Superior temporal gyrus (tissue), 1 donor: Measurements from ENCODE around the gene HOXC10.

Experiments
- DNase-seq: peaks from one replicate; pipeline ENCODE4 v3.0.0-alpha.2; 2016; ENCODE audit errors: extremely low spot score

Gene HOXC10

DNA sequence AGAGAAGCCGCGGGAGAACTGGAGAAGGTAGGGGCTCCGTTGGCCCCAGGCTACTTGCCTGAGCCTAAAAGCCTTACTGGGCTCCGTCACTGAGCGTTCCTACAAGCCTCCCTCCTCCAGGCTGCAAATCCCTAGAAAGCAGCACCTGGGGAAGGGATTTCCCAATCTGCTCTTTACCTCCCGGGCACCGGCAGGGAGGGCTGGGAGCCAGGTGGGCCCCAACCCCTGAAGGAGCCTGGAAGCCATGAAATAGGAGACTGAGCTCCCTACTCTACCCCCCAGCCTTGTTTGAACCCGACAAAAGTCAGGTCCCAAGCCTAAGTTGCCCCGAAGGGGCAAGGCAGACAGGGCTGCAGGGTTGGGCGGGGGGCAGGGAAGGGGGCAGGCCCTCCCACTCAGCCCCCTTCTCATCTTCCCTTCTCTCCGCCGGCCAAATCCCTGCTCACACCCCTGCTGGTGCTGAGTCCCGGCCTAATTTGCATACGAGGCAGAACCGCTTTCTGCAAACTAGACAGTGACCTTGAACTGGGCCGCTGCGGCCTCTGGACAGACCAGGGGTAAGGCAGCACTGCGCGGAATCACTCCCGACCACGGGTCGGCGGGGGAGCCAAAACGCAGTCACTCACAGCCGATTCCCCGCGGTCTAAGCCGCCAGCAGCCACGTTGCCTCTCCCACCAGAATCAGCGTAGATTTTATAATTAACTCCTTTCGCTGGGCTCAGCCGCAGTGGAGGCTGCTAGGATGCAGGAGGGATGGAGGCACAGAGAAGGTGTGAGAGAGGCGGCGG, 34.0 kb upstream of the HOXC10 start:
- DNase-seq: no peak

DNA sequence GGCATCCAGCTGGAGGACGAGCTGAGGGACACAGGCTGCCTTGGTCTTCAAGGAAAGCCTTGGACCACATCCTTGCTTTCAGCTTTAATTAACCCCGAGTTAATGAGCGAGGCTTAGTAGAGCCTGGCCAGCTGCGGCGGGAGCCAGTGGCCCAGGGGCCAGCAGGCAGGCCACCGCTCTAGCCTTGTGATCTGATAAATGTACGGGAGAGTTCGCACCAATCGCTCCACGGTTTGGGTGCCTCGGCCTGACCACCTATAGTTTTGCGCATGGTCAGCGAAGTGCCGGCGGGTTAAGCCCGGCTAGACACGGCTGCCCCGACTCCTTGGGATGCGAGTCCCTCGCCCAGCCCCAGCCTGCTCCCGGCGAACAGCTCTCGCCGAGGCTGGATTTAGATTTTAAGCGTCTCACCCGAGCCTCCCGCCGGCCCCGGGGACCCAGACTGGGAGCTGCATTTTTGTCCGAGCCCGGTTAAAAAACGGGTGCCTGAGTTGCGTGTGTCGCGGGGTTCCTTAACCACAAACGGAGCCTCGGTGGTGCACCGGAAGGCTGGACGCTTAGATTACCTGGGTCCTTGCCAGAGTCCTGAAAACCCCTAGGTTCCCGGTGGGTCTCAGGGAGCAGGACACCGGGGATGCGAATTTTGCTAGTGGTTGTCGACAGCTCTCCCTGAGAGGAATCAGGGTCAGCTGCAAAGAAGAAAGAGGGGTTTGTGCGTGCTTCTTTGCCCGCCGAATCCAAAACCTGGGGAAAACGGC, 33.2 kb upstream of the HOXC10 start:
- no peak for DNase-seq

DNA sequence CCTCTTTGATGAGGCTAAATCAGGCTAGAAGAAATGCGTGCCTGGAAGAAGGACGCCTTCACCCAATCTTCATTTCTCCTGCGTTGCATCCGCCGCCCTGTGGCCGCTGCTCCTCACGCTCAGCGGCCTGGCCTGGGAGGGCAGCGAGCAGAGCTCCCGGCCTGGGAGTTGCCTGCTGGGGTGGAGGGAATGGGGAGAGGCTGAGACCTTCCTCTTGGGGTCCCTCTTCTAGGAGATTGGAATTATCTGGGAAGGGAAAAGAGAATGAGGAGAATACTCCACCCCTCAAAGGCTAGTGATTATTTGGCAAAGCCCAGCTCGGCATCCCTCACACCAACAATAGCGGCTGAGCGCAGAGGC, 32.6 kb upstream of the HOXC10 start:
- no peak for DNase-seq

DNA sequence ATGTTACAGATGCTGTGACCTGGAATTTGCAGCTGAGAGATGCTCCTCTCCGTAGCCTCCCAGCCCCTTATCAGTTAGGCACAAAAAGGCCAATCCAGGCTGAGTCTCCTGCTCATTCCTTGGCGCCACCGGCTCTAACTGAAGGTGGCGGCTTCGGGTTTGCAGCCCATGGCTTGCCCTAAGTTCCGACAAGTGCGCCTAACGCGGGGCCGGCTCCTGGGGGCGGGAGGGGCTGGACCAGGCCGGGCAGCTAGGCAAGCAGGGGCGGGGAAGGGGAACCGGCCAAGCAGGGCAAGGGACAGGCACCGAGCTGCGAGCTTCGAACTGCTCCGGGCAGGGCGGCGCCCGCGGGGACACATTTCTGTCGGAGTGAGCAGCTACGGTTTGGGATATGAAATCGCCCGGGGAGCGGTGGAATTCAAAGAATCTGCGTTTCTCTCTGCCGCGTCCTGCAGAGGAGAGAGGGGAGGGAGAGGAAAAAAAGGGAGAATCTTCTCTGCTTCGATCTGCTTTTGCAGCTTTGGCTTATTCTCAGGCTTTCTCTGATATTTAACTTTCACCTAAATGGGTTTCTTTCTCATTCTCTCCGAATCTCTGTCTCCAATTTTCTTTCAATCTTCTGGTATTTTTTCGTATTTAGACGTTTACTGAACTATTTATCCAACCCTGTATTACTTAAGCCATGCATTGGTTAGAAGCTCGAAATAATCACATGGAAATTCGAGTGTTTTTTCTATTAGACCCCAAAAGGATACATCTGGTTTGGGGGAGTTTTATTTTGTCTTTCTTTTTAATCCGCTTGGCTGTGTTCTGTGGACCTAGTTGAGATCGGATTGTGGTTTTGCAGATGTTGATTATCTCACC, 31.8 kb upstream of the HOXC10 start:
- DNase-seq: no peak

DNA sequence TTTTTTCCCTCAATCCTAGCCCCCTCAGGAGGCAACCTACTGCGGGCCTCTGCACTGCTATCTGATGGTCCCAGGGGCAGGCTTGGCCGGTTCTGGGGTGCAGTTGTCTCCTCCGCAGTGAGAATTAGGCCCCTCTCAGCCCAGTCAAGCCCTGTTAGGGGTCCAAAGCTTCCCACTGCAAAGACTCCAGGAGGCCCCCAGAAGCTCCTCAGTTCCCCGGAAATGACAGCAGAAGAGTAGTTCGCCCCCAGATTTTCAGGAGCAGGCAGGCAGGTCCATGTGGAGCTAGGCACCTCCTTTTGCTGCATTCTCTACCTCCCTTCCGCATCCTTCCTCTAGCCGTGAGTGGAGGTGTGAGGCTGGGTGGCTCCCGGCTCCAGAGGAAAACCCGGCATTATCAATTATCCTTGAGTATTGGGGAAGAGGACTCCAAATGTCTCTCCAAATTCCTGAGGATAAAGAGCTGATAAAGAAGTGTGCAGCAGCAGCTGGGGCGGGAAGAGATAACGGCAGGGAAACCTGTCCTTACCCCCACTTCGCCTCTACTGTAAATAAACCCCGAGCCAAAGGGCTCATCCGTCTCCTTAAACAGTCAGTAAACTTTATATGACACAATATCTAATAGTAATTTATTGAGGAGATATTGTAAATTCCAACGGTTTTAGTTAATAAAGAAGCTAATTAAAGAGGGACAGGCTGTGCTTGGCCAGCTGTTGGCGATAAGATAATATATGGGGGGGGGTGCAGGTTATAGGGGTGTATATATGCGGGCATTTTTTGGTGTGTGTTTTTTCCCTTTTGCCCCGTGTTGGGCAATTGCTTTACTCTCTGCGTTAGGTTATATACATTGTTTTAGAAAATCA, 30.9 kb upstream of the HOXC10 start:
- DNase-seq: no peak

DNA sequence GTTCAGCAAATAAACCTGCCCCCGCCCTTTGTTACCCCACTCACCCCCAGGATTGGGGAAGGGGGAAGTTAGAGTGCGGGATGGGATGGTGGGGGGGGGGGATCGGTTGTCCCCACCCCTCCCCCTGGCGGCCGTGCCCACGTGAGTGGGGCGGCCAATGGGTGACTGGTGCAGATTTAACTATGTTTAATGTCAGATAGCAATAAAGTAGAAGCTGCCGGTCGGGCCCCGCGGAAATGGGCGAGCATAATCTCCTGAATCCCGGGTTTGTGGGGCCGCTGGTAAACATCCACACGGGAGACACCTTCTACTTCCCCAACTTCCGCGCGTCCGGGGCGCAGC, 30.3 kb upstream of the HOXC10 start, which contains the start of gene HOXC12:
Gene HOXC12, plus strand, starts transcription at position 210 of the 342 bp plus-strand sequence. Its CDS starts 27 bp downstream, at position 237.
- DNase-seq: no peak

DNA sequence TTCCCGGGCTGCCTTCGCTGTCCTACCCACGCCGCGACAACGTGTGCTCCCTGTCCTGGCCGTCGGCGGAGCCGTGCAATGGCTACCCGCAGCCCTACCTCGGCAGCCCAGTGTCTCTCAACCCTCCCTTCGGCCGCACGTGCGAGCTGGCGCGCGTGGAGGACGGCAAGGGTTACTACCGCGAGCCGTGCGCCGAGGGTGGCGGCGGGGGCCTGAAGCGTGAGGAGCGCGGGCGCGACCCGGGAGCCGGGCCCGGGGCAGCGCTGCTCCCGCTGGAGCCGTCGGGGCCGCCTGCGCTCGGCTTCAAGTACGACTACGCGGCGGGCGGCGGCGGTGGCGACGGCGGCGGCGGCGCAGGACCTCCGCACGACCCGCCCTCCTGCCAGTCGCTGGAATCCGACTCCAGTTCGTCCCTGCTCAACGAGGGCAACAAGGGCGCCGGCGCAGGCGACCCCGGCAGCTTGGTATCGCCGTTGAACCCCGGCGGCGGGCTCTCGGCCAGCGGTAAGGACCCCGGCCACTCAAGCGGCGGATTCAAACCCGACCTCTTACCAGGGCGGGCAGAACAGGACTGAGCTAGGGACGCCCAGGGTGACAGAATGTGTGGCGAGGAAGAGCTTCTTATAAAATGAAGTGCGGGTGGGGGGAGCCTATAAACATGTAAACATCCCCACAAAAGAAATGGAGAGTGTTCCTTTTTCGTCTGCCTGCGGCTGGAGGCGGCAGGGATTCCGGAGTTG, 29.7 kb upstream of the HOXC10 start:
- DNase-seq: no peak

DNA sequence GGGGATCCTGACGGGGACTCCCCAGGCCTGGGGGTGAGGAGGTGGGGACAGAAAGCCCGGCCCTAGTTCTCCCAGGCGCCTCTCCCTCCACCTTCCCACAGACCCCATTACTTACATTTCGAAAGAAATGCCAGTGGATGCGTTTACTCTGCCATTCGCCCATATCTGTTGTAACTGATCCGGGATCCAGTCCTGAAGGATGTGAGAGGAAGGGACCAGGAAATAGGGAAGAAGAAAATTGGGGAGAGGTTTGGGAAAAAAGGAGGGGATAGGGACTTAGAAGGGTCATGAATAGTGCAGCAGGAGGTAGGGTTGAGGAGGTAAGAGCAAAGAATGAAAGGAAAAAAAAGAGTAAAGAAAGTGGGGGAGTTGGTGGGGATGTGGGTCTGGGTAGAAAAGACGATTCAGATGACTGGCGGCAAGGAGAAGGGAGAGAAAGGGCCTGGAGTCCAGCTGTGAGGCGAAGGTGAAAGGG, 29.1 kb upstream of the HOXC10 start:
- DNase-seq: no peak

DNA sequence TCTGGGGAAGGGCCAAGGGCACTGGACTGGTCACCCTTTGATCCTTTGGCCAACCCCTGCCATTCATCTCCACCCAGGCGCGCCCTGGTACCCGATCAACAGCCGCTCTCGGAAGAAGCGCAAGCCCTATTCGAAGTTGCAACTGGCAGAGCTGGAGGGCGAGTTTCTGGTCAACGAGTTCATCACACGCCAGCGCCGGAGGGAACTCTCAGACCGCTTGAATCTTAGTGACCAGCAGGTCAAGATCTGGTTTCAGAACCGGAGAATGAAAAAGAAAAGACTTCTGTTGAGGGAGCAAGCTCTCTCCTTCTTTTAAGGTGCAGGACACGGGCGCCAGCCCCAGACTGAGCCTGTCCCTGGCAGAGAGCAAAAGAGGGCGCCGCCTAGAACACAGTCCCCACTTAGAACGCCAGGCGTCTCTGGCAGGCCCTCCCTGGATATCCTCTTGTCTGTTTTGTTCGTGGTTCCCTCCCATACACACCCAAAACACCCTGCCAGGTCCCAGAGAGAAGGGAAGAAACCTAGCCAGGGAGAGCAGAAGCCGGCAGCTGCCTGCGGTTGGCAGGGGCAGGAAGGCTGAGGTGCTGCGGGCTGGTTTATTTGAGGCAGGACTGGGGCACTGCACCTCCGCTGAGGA, 28.6 kb upstream of the HOXC10 start:
- no peak for DNase-seq

DNA sequence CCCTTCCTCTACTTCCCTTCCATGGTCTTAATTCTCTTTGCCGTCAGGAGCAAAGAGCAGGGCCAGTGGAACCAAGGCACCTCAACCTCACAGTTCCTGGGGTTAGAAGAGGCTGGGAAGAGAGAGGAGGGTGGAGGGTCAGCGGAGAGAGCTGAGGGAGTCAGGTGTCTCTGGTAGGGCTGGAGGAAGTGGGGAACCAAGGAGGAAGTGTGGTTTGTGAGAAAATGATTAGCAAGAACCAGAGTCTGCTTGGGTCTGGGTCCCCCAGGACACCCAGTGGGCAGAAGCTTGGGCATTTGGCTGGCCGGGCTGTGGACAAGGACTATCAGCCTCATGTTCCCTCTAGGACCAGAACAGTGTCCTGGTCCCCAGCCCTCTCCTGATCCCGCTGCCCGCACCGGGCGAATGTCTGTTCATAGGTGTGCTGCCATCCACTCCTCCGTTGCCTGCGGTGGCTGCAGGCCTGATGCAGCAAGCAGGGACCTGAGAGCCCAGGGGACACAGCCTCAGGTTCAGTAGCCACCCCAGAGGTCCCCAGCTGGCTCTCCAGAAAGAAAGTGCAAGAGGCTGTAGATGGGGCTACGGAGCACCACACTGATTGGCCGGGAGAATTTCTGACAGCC, 27.9 kb upstream of the HOXC10 start:
- DNase-seq: no peak

DNA sequence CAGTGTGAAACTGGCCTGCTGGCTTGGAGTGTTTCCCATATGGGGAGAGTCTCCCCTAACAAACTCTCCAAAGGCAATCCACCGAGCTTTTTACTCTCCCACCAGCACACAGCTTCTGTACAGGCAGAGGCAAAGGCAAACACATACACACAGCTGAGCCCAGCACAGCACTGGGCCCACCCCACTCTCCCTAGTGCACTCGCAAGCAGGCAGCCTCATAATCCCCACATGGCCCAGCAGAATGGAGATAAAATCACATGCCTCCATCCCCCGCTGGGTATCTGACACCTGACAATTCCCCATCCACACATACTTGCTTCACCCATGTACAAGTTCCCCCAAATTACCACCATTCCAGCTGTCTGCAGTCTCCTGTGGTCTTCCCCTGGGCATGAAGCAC, 26.8 kb upstream of the HOXC10 start:
- DNase-seq: no peak

DNA sequence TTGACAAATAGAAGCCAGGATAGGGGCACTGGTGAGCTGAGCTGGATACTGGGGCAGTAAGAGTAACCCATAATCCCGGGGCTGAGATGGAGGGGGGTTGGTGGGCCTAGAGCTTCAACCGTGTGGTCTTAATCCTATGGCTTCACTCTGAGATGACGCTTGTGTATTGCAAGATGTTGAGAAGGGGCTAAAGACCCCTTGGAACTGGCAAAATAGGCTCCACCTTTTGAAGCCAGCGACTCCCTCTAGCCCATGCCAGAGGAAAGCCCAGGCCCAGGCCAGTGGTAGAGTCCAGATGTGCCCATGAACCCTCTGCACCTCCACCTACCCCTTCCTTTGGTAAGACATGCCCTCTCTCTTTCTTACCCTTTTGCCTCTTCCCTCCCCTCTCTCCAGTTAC, 25.6 kb upstream of the HOXC10 start:
- DNase-seq: no peak

DNA sequence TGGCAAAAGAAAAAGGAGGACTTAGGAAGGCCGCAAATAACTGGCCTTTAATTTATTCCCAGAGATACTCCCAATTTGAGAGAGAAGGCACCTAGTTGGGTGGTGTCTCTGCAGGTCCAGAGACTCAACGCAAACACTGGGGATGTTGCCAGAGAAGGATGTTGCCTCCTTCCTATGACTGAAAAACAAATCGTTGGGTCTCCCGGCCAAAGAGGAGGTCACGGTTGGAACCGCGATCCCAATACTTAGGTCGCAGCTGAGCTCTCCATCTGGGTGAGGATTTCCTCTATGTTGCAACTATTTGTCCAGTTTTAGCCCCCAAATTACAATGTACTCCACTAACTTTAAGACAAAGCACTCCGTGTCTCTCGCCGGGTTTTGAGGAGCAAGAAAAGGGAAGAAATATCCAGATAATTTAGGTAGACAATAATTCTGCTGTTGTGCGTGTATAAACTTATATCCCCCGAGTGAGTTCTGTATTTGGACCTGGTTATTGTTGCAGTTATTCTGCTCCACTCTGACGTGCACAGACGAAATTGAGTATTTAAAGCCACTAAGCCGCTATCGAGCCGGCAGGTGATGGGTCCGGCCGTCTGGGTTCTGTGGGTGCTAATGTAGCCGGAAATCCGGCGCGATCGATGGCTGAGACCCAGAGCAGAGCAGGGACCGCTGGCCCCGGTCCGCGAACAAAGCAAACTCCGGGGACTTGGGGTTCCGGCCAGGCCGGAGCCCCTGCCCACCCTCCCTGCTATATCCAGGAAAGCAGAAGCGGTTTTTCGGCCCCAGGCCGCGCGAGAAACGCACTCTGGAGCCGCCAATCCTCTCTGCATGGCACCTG, 24.5 kb upstream of the HOXC10 start:
- no peak for DNase-seq

DNA sequence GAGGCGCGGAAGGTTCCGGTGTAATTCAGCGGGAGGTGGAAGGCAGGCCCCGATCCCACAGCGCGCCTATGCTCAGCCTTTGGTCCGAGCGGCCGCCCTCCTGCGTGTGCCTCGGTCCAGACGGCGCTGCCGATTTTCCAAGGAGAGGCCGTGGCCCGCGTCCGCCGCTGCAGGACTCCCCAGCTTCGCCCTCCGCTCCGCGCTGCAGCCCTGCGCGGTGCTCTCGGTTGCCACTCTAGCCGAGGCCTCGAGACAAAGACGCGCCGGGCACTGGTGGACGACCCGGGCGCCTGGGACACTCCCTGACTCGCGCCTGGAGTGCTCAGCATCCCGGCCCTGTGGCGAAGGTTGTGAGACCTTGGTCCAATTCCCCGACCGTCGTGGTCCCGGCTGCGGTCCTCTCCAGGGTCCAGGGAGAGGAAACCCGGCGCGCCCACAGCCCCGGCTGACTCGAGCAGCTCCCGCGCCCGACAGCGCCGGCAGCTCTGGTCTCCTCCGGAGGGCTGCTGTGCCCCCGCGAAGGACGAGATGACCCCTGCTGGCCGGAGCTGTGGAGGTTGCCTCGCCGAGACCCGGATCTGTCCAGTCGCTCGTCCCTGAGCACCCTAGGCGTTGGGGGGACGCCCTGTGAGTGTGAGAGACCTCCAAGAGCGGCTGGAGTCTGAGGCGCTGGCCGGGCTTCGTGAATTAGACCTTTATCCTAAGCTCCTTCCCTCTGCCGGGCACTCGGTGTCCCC, 23.8 kb upstream of the HOXC10 start:
- DNase-seq: no peak

DNA sequence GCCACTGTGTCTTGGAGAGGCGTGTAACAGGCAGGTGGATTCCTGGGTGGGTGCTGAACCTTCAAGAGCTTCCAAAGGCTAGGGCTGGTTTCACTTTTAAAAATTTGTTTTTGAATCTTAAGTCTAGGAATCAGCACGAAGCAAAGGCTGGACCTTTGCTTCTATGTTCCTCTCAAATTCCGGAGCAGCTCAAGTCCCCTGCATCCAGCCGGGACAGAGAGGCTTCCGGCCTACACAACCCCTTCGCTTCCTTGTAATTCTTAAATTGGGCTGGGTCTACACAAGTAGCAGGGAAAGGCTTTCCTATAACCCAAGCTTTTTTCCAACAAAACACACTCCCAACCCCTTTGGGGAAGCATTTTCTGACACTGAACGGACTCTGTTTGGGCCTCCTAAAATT, 21.9 kb upstream of the HOXC10 start:
- no peak for DNase-seq

DNA sequence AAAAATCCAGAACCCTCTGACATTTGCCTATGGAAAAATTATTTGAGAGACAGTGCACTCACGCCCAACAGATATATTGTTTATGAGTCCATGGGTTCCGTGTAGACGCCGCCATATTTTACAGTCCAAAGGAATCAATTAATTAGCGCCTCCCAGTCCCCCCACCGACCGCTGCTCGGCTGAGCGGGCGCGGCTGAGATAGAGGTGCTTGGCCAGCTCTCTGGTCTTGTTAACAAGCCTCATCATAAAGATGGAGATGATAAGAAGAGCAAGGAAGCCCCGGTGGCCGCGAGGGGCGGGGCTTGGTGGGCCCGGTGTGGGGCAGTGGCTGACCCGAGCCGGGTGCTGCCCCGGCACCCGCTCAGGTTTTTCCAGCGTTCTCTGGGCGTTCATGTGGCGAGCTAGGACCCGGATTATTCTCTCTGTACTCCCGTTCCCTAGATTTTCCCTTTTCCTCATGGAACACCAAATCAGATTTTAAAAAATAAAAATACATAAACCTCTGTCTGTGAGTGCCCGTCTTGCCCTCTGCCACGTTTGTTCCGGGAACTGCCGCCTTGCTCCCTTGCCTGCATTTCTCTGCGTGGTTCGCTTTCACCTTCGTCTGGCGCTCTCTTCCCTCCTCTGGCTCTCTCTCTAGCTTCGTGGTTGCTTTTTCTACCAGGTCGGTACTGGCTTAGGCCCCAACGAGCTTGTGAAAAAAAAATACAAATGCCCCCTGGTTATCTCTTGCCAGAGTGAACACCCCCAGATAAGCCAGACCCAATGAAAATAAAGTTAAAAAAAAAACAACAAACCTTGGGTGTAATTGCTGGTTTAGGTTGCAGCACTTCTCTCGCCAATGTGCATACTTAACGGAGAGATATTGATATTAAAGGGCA, 21.3 kb upstream of the HOXC10 start:
- no peak for DNase-seq

DNA sequence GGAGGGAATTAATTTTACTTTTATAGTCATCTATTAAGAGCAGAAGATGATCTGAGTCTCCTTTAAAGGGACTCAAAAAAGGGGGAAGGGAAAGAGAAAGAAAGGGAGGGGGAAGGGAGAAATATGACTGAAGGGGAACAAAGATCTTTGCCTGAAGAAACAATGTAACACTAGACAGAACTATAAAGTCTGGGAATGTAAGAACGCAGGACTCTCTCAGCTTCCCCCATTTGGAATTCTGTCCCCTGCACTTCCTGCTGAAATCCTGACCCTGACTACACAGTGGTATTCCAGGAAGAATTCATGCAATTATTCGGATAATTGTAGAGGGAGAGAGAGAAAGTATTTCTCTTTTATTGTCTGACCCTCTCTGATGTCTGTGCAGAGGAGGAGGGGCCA, 20.6 kb upstream of the HOXC10 start:
- no peak for DNase-seq
